H1 (cell line): ENCODE measurements around the gene CCDC40. TPM values are rescaled to one million over a fixed set of nuclear protein-coding genes. Genes with fewer than 3 reads are reported as not detected.

Experiments
- CTCF ChIA-PET: fragments of 300-600 bp; sonication (Branson Sonifier 250); formaldehyde crosslinking; loops from one replicate; lab custom pipeline; 2021; ENCODE audit not compliant: partially characterized antibody; lab: Charles Lee
- POLR2A ChIA-PET: fragments of 300-600 bp; sonication (Branson Sonifier 250); formaldehyde crosslinking; loops from one replicate; lab custom pipeline; 2021; ENCODE audit warnings: inconsistent platforms; ENCODE audit not compliant: partially characterized antibody; lab: Charles Lee
- DNase-seq, 2 experiments: peaks; one replicate each; pipeline versions ENCODE4 v3.0.0 to v3.0.0-alpha.2; 2010 to 2022; ENCODE audit warnings: low spot score in 2 of 2, low read depth in 1 of 2, mixed read lengths in 1 of 2
- FAIRE-seq: peaks from 2 replicates; lab custom pipeline; 2011; peaks lifted over from hg19 to GRCh38; lab: Jason Lieb, UNC
- H2AFZ ChIP-seq: 2 replicates; pipeline ENCODE4 v1.8.1; 2012; ENCODE audit warnings: low read length, inconsistent platforms
- H2AK5ac ChIP-seq: 2 replicates; pipeline ENCODE4 v1.6.1; 2013; ENCODE audit warnings: low read depth, low read length
- H2BK120ac ChIP-seq: replicated peaks from 2 replicates; pipeline ENCODE3; 2013; ENCODE audit warnings: low read depth, low read length, inconsistent platforms
- H2BK12ac ChIP-seq: 2 replicates; pipeline ENCODE4 v1.6.1; 2013; ENCODE audit warnings: low read depth, low read length
- H2BK15ac ChIP-seq: 2 replicates; pipeline ENCODE4 v1.6.1; 2013; ENCODE audit warnings: low read length
- H2BK20ac ChIP-seq: 2 replicates; pipeline ENCODE4 v1.6.1; 2013; ENCODE audit warnings: low read length
- H2BK5ac ChIP-seq: 2 replicates; pipeline ENCODE4 v1.6.1; 2013; ENCODE audit warnings: low read depth, low read length
- H3K14ac ChIP-seq: 2 replicates; pipeline ENCODE4 v1.6.1; 2013; ENCODE audit warnings: inconsistent platforms; ENCODE audit not compliant: insufficient read length
- H3K18ac ChIP-seq: 2 replicates; pipeline ENCODE4 v1.6.1; 2013; ENCODE audit warnings: low read length; ENCODE audit errors: extremely low read depth
- H3K23ac ChIP-seq: 2 replicates; pipeline ENCODE4 v1.6.1; 2013; ENCODE audit warnings: inconsistent platforms; ENCODE audit not compliant: insufficient read length
- H3K23me2 ChIP-seq: 2 replicates; pipeline ENCODE4 v1.6.1; 2013; ENCODE audit warnings: low read depth, low read length
- H3K27ac ChIP-seq: 2 replicates; pipeline ENCODE4 v1.6.1; 2011; ENCODE audit warnings: low read depth, low read length, inconsistent platforms
- H3K27me3 ChIP-seq, 4 experiments: replicated peaks in 1 of 4; 1 replicate in 1 of 4; 2 replicates in 3 of 4; pipeline versions ENCODE4 v1.6.1 to v1.8.1; 2011 to 2013; ENCODE audit warnings: low read length in 3 of 4, mild to moderate bottlenecking in 3 of 4, inconsistent platforms in 2 of 4, mixed read lengths in 2 of 4, moderate library complexity in 1 of 4; ENCODE audit not compliant: control insufficient read depth in 3 of 4, insufficient read depth in 3 of 4; ENCODE audit errors: extremely low read depth in 1 of 4
- H3K36me3 ChIP-seq, 4 experiments: 2 replicates each; pipeline versions ENCODE4 v1.6.1 to v1.8.1; 2011 to 2013; ENCODE audit warnings: mild to moderate bottlenecking in 4 of 4, low read length in 3 of 4, moderate library complexity in 2 of 4, control low read depth in 1 of 4, inconsistent platforms in 1 of 4; ENCODE audit not compliant: insufficient read depth in 4 of 4, control insufficient read depth in 2 of 4
- H3K4ac ChIP-seq: replicated peaks from 2 replicates; pipeline ENCODE3; 2013; ENCODE audit warnings: low read length, low read depth, mixed read lengths, inconsistent platforms; ENCODE audit not compliant: insufficient read length
- H3K4me1 ChIP-seq, 4 experiments: replicated peaks in 1 of 4; 1 replicate in 1 of 4; 2 replicates in 3 of 4; pipeline versions ENCODE4 v1.6.1 to v1.8.1; 2011 to 2013; ENCODE audit warnings: low read length in 3 of 4, inconsistent platforms in 2 of 4, mixed read lengths in 1 of 4; ENCODE audit not compliant: insufficient read depth in 4 of 4, control insufficient read depth in 3 of 4
- H3K4me2 ChIP-seq, 2 experiments: 2 replicates each; pipeline versions ENCODE4 v1.6.1 to v1.8.1; 2011 to 2013; ENCODE audit warnings: low read depth in 2 of 2, low read length in 2 of 2, control low read depth in 1 of 2, inconsistent platforms in 1 of 2, mild to moderate bottlenecking in 1 of 2; ENCODE audit not compliant: insufficient read depth in 1 of 2
- H3K4me3 ChIP-seq, 4 experiments: fragments of 200-600, 300-600 bp in 1 of 4; sonication (generic), shearing (Covaris generic), sonication (Bioruptor Twin) in 1 of 4; 2 replicates each; pipeline versions ENCODE4 v1.5.1 to v1.8.1; 2011 to 2016; ENCODE audit warnings: low read length in 4 of 4, low read depth in 3 of 4, control low read depth in 2 of 4, inconsistent platforms in 2 of 4, mild to moderate bottlenecking in 2 of 4, mixed read lengths in 1 of 4, moderate library complexity in 1 of 4; ENCODE audit not compliant: insufficient read depth in 2 of 4; ENCODE audit errors: extremely low read depth in 1 of 4
- H3K56ac ChIP-seq: replicated peaks from 2 replicates; pipeline ENCODE3; 2013; ENCODE audit warnings: low read depth, mild to moderate bottlenecking, mixed read lengths, low read length, inconsistent platforms; ENCODE audit not compliant: insufficient read length
- H3K79me1 ChIP-seq: 2 replicates; pipeline ENCODE4 v1.6.1; 2013; ENCODE audit warnings: low read depth, low read length, control low read depth
- H3K79me2 ChIP-seq, 2 experiments: 2 replicates each; pipeline versions ENCODE4 v1.6.1 to v1.8.1; 2012 to 2013; ENCODE audit warnings: low read length in 2 of 2, mild to moderate bottlenecking in 2 of 2, inconsistent platforms in 1 of 2; ENCODE audit not compliant: insufficient read depth in 2 of 2, control insufficient read depth in 1 of 2
- H3K9ac ChIP-seq, 4 experiments: replicated peaks in 1 of 4; 1 replicate in 1 of 4; 2 replicates in 3 of 4; pipeline versions ENCODE4 v1.6.1 to v1.8.1; 2011 to 2013; ENCODE audit warnings: low read depth in 3 of 4, low read length in 3 of 4, control low read depth in 2 of 4, mild to moderate bottlenecking in 2 of 4, moderate library complexity in 2 of 4, inconsistent platforms in 1 of 4; ENCODE audit errors: extremely low read depth in 1 of 4
- H3K9me3 ChIP-seq, 2 experiments: 2 replicates each; pipeline versions ENCODE4 v1.6.1 to v1.8.1; 2012 to 2013; ENCODE audit warnings: mild to moderate bottlenecking in 2 of 2, moderate library complexity in 2 of 2, control low read depth in 1 of 2, inconsistent platforms in 1 of 2, low read depth in 1 of 2, low read length in 1 of 2, mixed read lengths in 1 of 2; ENCODE audit not compliant: insufficient read depth in 2 of 2
- H4K20me1 ChIP-seq, 2 experiments: replicated peaks in 1 of 2; 2 replicates each; pipeline versions ENCODE3 to v1.8.1; 2011 to 2013; ENCODE audit warnings: inconsistent platforms in 2 of 2, low read length in 2 of 2, mild to moderate bottlenecking in 1 of 2; ENCODE audit not compliant: insufficient read depth in 2 of 2, control insufficient read depth in 1 of 2
- H4K5ac ChIP-seq: 2 replicates; pipeline ENCODE4 v1.6.1; 2013; ENCODE audit warnings: low read length, low read depth, mixed read lengths, inconsistent platforms; ENCODE audit not compliant: insufficient read length
- H4K8ac ChIP-seq: 2 replicates; pipeline ENCODE4 v1.8.0; 2013; ENCODE audit warnings: mild to moderate bottlenecking, moderate library complexity, low read length, inconsistent platforms; ENCODE audit not compliant: insufficient read depth; ENCODE audit errors: extremely low read depth
- H4K91ac ChIP-seq: replicated peaks from 2 replicates; pipeline ENCODE3; 2013; ENCODE audit warnings: low read length, mixed read lengths, inconsistent platforms; ENCODE audit not compliant: insufficient read length
- CBX5 ChIP-seq: fragments of 300-800, 300-1000 bp; sonication (generic); IDR thresholded peaks from 2 replicates; pipeline ENCODE4 v1.7.1; 2016; ENCODE audit warnings: antibody characterized with exemption, low read length, low read depth
- EGR1 ChIP-seq: IDR thresholded peaks from 2 replicates; pipeline ENCODE4 v1.6.1; 2011; ENCODE audit warnings: low read depth, low read length, borderline replicate concordance
- MAFK ChIP-seq: IDR thresholded peaks from 2 replicates; pipeline ENCODE4 v1.6.1; 2012; ENCODE audit warnings: low read depth, mild to moderate bottlenecking, improper control_type of control experiment, low read length
- RNF2 ChIP-seq: fragments of 200-900, 300-1000 bp; sonication (generic); IDR thresholded peaks from 2 replicates; pipeline ENCODE4 v1.7.1; 2016; ENCODE audit warnings: borderline replicate concordance, low read depth, mild to moderate bottlenecking, antibody characterized with exemption, low read length; ENCODE audit not compliant: poor library complexity, severe bottlenecking; ENCODE audit errors: missing control alignments
- SIN3A ChIP-seq, 2 experiments: IDR thresholded peaks in 1 of 2; conservative IDR thresholded peaks in 1 of 2; 2 replicates each; pipeline ENCODE4 v1.6.1; 2011 to 2012; ENCODE audit warnings: low read length in 2 of 2, improper control_type of control experiment in 1 of 2, low read depth in 1 of 2, mild to moderate bottlenecking in 1 of 2
- SP2 ChIP-seq: IDR thresholded peaks from 2 replicates; pipeline ENCODE4 v1.6.1; 2012; ENCODE audit warnings: mild to moderate bottlenecking, low read length, inconsistent platforms
- SP4 ChIP-seq: IDR thresholded peaks from 2 replicates; pipeline ENCODE4 v1.6.1; 2012; ENCODE audit warnings: low read length, inconsistent platforms
- YY1 ChIP-seq: IDR thresholded peaks from 2 replicates; pipeline ENCODE4 v1.6.1; 2011; ENCODE audit warnings: low read depth, mild to moderate bottlenecking, low read length
- WGBS, 2 experiments: shearing (Covaris generic) in 1 of 2; methylation state at CpG; one replicate each; pipeline versions ENCODE4 v1.1.6 to v1.1.7; 2013 to 2015; ENCODE audit warnings: low lambda C conversion rate in 2 of 2, mixed read lengths in 2 of 2, inconsistent platforms in 1 of 2, low coverage in 1 of 2, missing lambda C conversion rate in 1 of 2; ENCODE audit not compliant: insufficient replicate concordance in 2 of 2, insufficient coverage in 1 of 2, insufficient read length in 1 of 2; ENCODE audit errors: extremely low coverage in 1 of 2, missing lambda C conversion rate in 1 of 2; 5-methylcytosine and 5-hydroxymethylcytosine counted together
- polyA plus RNA-seq, 7 experiments: library from polyadenylated mRNA; depleted of rRNA in 3 of 7; stranded (reverse) in 5 of 7; unstranded in 2 of 7; fragments of >200 nt in 5 of 7; fragments of 200-250 nt in 2 of 7; gene quantifications; 1 replicate in 5 of 7; 2 replicates in 1 of 7; 4 replicates in 1 of 7; pipeline versions ENCODE4 v1.2.1 to v1.2.3, GENCODE V29; 2011 to 2013; ENCODE audit warnings: missing spikeins in 2 of 7, mixed read lengths in 2 of 7
- total RNA-seq: library from RNA; stranded (reverse); fragmentation: NEBNext Ultra II Directional; extraction: Animal tissue kit (Norgen Biotek cat#: 25700); gene quantifications from 2 replicates; pipeline ENCODE4 v1.2.1, GENCODE V29; 2021
- TF ChIP-seq, protein P1 (sequence below): IDR thresholded peaks from 2 replicates; pipeline ENCODE4 v1.6.1; 2012; ENCODE audit warnings: low read length, inconsistent platforms

The CCDC40 gene
- total and polyA plus RNA-seq, 2 of the 8 experiments (the other 6 are each of a cell fraction or from before 2014, with no cell fraction given) = 4.1 to 11.5 TPM

DNA sequence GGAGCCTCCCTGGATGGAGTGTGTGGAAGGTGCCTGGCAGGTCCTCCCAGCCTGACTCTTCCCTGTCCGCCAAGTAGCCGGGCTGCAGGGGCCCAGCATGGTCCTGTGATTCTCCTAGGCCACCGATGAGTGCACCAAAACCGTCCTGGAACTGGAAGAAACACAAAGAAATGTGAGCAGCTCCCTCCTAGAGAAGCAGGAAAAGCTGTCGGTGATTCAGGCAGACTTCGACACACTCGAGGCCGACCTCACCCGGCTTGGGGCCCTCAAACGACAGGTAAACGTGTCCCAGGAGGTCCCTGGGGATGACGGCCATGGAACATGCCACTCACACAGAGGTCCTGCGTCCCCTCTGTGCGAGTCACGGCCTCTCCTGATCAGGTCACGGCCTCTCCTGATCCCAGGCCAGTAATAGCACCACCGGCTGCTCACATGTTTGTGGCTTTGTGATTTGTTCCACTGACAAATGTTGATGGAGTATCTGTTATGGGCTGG, 60.7 kb downstream of the CCDC40 start:
- H4K8ac ChIP-seq = no peak overlapping the region
- no peak overlapping the region for H3K27ac ChIP-seq
- TF ChIP-seq SIN3A (conservative IDR thresholded peaks at IDR 0.05 in 1 of 2, IDR thresholded peaks at IDR 0.05 in 1 of 2; ENCODE audit: low read depth in 1 of 2, low read length in 2 of 2) (no peak), EGR1 (no peak), CBX5 (no peak), SP2 (no peak), MAFK (no peak), RNF2 (no peak), YY1 (no peak), SP4 (no peak)
- TF ChIP-seq, protein P1, sequence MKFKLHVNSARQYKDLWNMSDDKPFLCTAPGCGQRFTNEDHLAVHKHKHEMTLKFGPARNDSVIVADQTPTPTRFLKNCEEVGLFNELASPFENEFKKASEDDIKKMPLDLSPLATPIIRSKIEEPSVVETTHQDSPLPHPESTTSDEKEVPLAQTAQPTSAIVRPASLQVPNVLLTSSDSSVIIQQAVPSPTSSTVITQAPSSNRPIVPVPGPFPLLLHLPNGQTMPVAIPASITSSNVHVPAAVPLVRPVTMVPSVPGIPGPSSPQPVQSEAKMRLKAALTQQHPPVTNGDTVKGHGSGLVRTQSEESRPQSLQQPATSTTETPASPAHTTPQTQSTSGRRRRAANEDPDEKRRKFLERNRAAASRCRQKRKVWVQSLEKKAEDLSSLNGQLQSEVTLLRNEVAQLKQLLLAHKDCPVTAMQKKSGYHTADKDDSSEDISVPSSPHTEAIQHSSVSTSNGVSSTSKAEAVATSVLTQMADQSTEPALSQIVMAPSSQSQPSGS = no peak
- no peak overlapping the region for H2BK5ac ChIP-seq
- H2BK20ac ChIP-seq = no peak overlapping the region
- H4K20me1 ChIP-seq = no peaks in the 10 kb centered on the region
- H3K4me3 ChIP-seq = no peak overlapping the region
- no peak overlapping the region for H3K14ac ChIP-seq
- H3K36me3 ChIP-seq = no peaks in the 10 kb centered on the region
- H2AFZ ChIP-seq = no peak overlapping the region
- peaks cover 7% of the 10 kb centered on the region; the same call in 1 of the 2 replicates for H3K23me2 ChIP-seq
- H3K4ac ChIP-seq = no peak overlapping the region
- H2BK120ac ChIP-seq = no peak overlapping the region
- ChIA-PET CTCF (interaction anchor here (1.0 to 1.4 kb wide), 2 partner anchors 12 to 43 kb away, joined by 3 read pairs; no protein-coding TSS in a partner anchor), POLR2A (no interaction called here)
- H4K5ac ChIP-seq = no peak overlapping the region
- H3K9ac ChIP-seq = no peak overlapping the region
- no peaks in the 10 kb centered on the region for H3K9me3 ChIP-seq
- H3K56ac ChIP-seq = no peak overlapping the region
- no peak overlapping the region for H3K18ac ChIP-seq
- H3K4me1 ChIP-seq = peaks cover 0 to 3% (median under 1%) of the 10 kb centered on the region in 4 experiments; a peak in 4 of 7 replicates
- H3K4me2 ChIP-seq = no peak overlapping the region
- no peak overlapping the region for H2AK5ac ChIP-seq
- no peak overlapping the region for H4K91ac ChIP-seq
- no peak overlapping the region for H2BK15ac ChIP-seq
- no peak overlapping the region for H3K23ac ChIP-seq
- 90% methylated on average over 17 of the region's 17 CpGs; no CpG with 5 or more reads in 1 of the 2 experiments for WGBS, 2 experiments
- DNase-seq = no peak
- no peak for FAIRE-seq
- no peaks in the 10 kb centered on the region for H3K79me2 ChIP-seq
- peaks cover 0 to 9% (median 5%) of the 10 kb centered on the region in 4 experiments; a peak in 3 of 7 replicates for H3K27me3 ChIP-seq
- no peaks in the 10 kb centered on the region for H3K79me1 ChIP-seq
- no peak overlapping the region for H2BK12ac ChIP-seq
